Endothelial cell of umbilical vein (primary cell): ENCODE measurements around the gene ACBD6.

Experiments
- CTCF ChIP-seq, 2 donors: IDR thresholded peaks; 1 replicate in 1 of 2; 2 replicates in 1 of 2; pipeline ENCODE4 v1.5.1; 2011; ENCODE audit warnings: low read length in 2 of 2, mild to moderate bottlenecking in 2 of 2, moderate library complexity in 2 of 2, control low read depth in 1 of 2, inconsistent platforms in 1 of 2, low read depth in 1 of 2; ENCODE audit not compliant: insufficient read depth in 1 of 2; ENCODE audit errors: extremely low read depth in 1 of 2
- MYC ChIP-seq: IDR thresholded peaks from one replicate; pipeline ENCODE4 v1.6.1; 2011; ENCODE audit warnings: mild to moderate bottlenecking, low read depth, low read length

GRCh38 chr1:180428782-180429695, 73.3 kb downstream of the ACBD6 start:
- TF ChIP-seq CTCF (IDR thresholded peaks at IDR 0.05; ENCODE audit: extremely low read depth in 1 of 2, insufficient read depth in 1 of 2, low read depth in 1 of 2, low read length in 2 of 2) (no peak), MYC (no peak)
